T-cell (primary cell): ENCODE results near the gene TOMM7. TPM values are rescaled to one million over a fixed set of nuclear protein-coding genes. Genes with fewer than 3 reads are reported as not detected.

Experiments used
- ATAC-seq, 4 experiments: fragments of 200-7000 bp in 3 of 4; fragments of 150-1000 bp in 1 of 4; cut with Tn5 transposase; replicated peaks in 1 of 4; 1 replicate in 3 of 4; 2 replicates in 1 of 4; pipeline ENCODE4 v1.10.0; 2021; ENCODE audit warnings: moderate library complexity in 3 of 4, mild to moderate bottlenecking in 2 of 4, moderate number of reproducible peaks in 1 of 4
- CTCF ChIA-PET, 2 donors: fragments of 300-600 bp; sonication (Branson Sonifier 250); formaldehyde crosslinking; loops; one replicate each; lab custom pipeline; 2022; ENCODE audit warnings: antibody characterized with exemption in 2 of 2; lab: Charles Lee
- POLR2A ChIA-PET, 2 donors: fragments of 300-600 bp; sonication (Branson Sonifier 250); formaldehyde crosslinking; loops; one replicate each; lab custom pipeline; 2022; ENCODE audit warnings: antibody characterized with exemption in 2 of 2; lab: Charles Lee
- DNase-seq, 35 experiments: peaks; one replicate each; pipeline versions ENCODE4 v3.0.0 to v3.0.0-alpha.2; 2013 to 2023
- H3K27ac ChIP-seq: one replicate; pipeline ENCODE4 v1.5.1; 2013; ENCODE audit warnings: low read length
- H3K27me3 ChIP-seq, 2 experiments: replicated peaks in 1 of 2; 1 replicate in 1 of 2; 2 replicates in 1 of 2; pipeline versions ENCODE4 v1.6.1 to v1.7.0; 2013; ENCODE audit warnings: low read length in 1 of 2, mixed read lengths in 1 of 2; ENCODE audit not compliant: control insufficient read depth in 2 of 2, insufficient read depth in 2 of 2; ENCODE audit errors: extremely low read depth in 1 of 2
- H3K36me3 ChIP-seq, 2 donors: 1 replicate in 1 of 2; 2 replicates in 1 of 2; pipeline versions ENCODE4 v1.6.1 to v1.7.0; 2013; ENCODE audit warnings: low read length in 1 of 2; ENCODE audit not compliant: control insufficient read depth in 2 of 2, insufficient read depth in 1 of 2; ENCODE audit errors: extremely low read depth in 1 of 2
- H3K4me1 ChIP-seq, 2 experiments: 1 replicate in 1 of 2; 2 replicates in 1 of 2; pipeline versions ENCODE4 v1.6.1 to v1.7.0; 2013; ENCODE audit warnings: low read length in 2 of 2, mixed read lengths in 1 of 2; ENCODE audit not compliant: insufficient read depth in 2 of 2, control insufficient read depth in 1 of 2; ENCODE audit errors: extremely low read depth in 1 of 2
- H3K4me3 ChIP-seq, 2 donors: 1 replicate in 1 of 2; 2 replicates in 1 of 2; pipeline versions ENCODE4 v1.5.1 to v1.7.0; 2013; ENCODE audit warnings: mild to moderate bottlenecking in 2 of 2, low read length in 1 of 2, moderate library complexity in 1 of 2; ENCODE audit not compliant: control insufficient read depth in 1 of 2; ENCODE audit errors: extremely low read depth in 1 of 2
- H3K9me3 ChIP-seq: 2 replicates; pipeline ENCODE4 v1.7.0; 2013
- H3K27ac Mint-ChIP-seq, 2 donors: one replicate each; pipeline ENCODE4 v1.8.0; 2020 to 2021; ENCODE audit warnings: mild to moderate bottlenecking in 2 of 2, mixed read lengths in 2 of 2
- H3K27me3 Mint-ChIP-seq, 2 donors: one replicate each; pipeline ENCODE4 v1.8.0; 2021 to 2022; ENCODE audit warnings: mixed read lengths in 2 of 2
- H3K36me3 Mint-ChIP-seq: one replicate; pipeline ENCODE4 v1.8.0; 2021; ENCODE audit warnings: mixed read lengths
- H3K4me1 Mint-ChIP-seq, 3 donors: one replicate each; pipeline ENCODE4 v1.8.0; 2020 to 2022; ENCODE audit warnings: mixed read lengths in 3 of 3, mild to moderate bottlenecking in 1 of 3
- H3K4me3 Mint-ChIP-seq, 3 donors: one replicate each; pipeline ENCODE4 v1.8.0; 2020 to 2022; ENCODE audit warnings: mild to moderate bottlenecking in 3 of 3, mixed read lengths in 3 of 3, moderate library complexity in 3 of 3
- H3K9me3 Mint-ChIP-seq, 3 donors: one replicate each; pipeline ENCODE4 v1.8.0; 2020 to 2022; ENCODE audit warnings: mixed read lengths in 3 of 3
- WGBS: methylation state at CpG from one replicate; pipeline ENCODE4 v1.1.5; 2013; ENCODE audit warnings: missing lambda C conversion rate; ENCODE audit not compliant: insufficient coverage; 5-methylcytosine and 5-hydroxymethylcytosine counted together
- total RNA-seq, 35 experiments: library from RNA in 6 of 35; stranded (reverse) in 6 of 35; fragments of 120-200 nt in 1 of 35; gene quantifications; one replicate each; pipeline versions ENCODE4 v1.2.1 to v1.2.4 and lab custom pipeline; 2013 to 2026

TOMM7 gene
- total RNA-seq, 5 donors from 2014 or later (not counting 1 experiment from before 2014, with no cell fraction given), result 532 to 695 (median 613) TPM

DNA sequence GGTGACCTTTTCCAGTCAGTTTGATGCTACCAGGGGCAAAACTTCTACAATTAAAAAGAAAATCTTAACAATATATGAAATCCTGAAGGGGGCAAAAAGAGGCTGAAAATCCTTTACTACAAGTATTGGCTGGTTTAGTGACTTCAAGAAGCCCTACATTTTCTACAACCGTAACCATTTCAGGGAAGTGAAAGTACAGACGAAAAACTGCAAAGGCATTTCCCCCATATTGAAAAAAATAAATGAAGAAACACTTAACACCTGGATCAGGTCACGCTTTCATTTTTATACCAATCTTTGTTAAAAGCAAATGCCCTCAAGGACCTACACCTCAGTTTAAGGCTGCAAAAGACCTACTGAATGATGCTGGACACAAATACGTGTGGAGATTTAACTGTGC is 57.0 kb downstream of the TOMM7 start:
- WGBS, result no CpG with 5 or more reads among the region's 4 CpGs
- Histone ChIP-seq H3K4me1 (no peaks in the 10 kb centered on the region), H3K27me3 (peaks cover 0 to 9% of the 10 kb centered on the region in 2 experiments), H3K36me3 (no peaks in the 10 kb centered on the region), H3K9me3 (no peaks in the 10 kb centered on the region), H3K27ac (no peak overlapping the region), H3K4me3 (no peak overlapping the region)
- DNase-seq (no peak), ATAC-seq (no peak)
- Mint-ChIP-seq H3K4me3 (no peak overlapping the region), H3K27ac (no peak overlapping the region), H3K9me3 (no peaks in the 10 kb centered on the region), H3K4me1 (no peaks in the 10 kb centered on the region), H3K27me3 (peaks cover 29 to 36% of the 10 kb centered on the region in 2 donors), H3K36me3 (no peaks in the 10 kb centered on the region)
- ChIA-PET POLR2A (interaction anchor here in 1 of 2 donors (0.6 kb wide), 1 partner anchor 21 kb away, joined by 4 read pairs; no protein-coding TSS in a partner anchor), CTCF (interaction anchor here in 1 of 2 donors (1.5 kb wide), 1 partner anchor 16 kb away, joined by 5 read pairs; no protein-coding TSS in a partner anchor)

Other genes with a start within 250 kb of the TOMM7 start
- gene IL6, start 95.6 kb downstream of the TOMM7 start, total RNA-seq, result 1 to 10 TPM in 1 of 5 donors, under 1 TPM in 1, not detected in 3; 0.68 to 1.2 TPM
- 10 to 100 TPM; 16.0 to 25.7 (median 23.0) TPM for gene HYCC1, start 191.3 kb upstream of the TOMM7 start, total RNA-seq